H9 (cell line): Measurements from ENCODE around the gene CDH23. TPM values are rescaled to one million over a fixed set of nuclear protein-coding genes. Genes with fewer than 3 reads are reported as not detected.

Experiments used
- DNase-seq: peaks from one replicate; pipeline ENCODE4 v3.0.0-alpha.2; 2017
- H2AFZ ChIP-seq: one replicate; pipeline ENCODE4 v1.6.1; 2013; ENCODE audit warnings: mild to moderate bottlenecking, low read length, control low read depth, moderate library complexity
- H2AK5ac ChIP-seq: 2 replicates; pipeline ENCODE4 v1.6.1; 2013; ENCODE audit warnings: low read length, control low read depth, mixed read lengths; ENCODE audit not compliant: insufficient read length
- H2BK120ac ChIP-seq: one replicate; pipeline ENCODE4 v1.6.1; 2013; ENCODE audit warnings: low read depth, mild to moderate bottlenecking, low read length, control low read depth, inconsistent platforms; ENCODE audit not compliant: poor library complexity, severe bottlenecking
- H2BK12ac ChIP-seq: 2 replicates; pipeline ENCODE4 v1.6.1; 2013; ENCODE audit warnings: low read length, control low read depth, mixed read lengths, low read depth; ENCODE audit not compliant: insufficient read length
- H2BK15ac ChIP-seq: 2 replicates; pipeline ENCODE4 v1.6.1; 2013; ENCODE audit warnings: low read depth, low read length, control low read depth
- H2BK20ac ChIP-seq: one replicate; pipeline ENCODE4 v1.6.1; 2013; ENCODE audit warnings: low read depth, mild to moderate bottlenecking, low read length, control low read depth, inconsistent platforms; ENCODE audit not compliant: poor library complexity, severe bottlenecking
- H2BK5ac ChIP-seq: 2 replicates; pipeline ENCODE4 v1.6.1; 2013; ENCODE audit warnings: low read length, control low read depth, mixed read lengths; ENCODE audit not compliant: insufficient read length
- H3K14ac ChIP-seq: 2 replicates; pipeline ENCODE4 v1.6.1; 2013; ENCODE audit warnings: low read length, control low read depth; ENCODE audit not compliant: insufficient read depth
- H3K18ac ChIP-seq: 2 replicates; pipeline ENCODE4 v1.6.1; 2013; ENCODE audit warnings: low read depth, mild to moderate bottlenecking, mixed read lengths, low read length, control low read depth; ENCODE audit not compliant: insufficient read length
- H3K23ac ChIP-seq: 2 replicates; pipeline ENCODE4 v1.6.1; 2013; ENCODE audit warnings: low read length, control low read depth, mixed read lengths, low read depth; ENCODE audit not compliant: insufficient read length
- H3K23me2 ChIP-seq: 2 replicates; pipeline ENCODE4 v1.6.1; 2013; ENCODE audit warnings: low read depth, mild to moderate bottlenecking, mixed read lengths, low read length, control low read depth; ENCODE audit not compliant: insufficient read length, poor library complexity, severe bottlenecking
- H3K27ac ChIP-seq: 2 replicates; pipeline ENCODE4 v1.5.1; 2013; ENCODE audit warnings: low read length, control low read depth, mixed read lengths, low read depth; ENCODE audit not compliant: insufficient read length
- H3K27me3 ChIP-seq: 2 replicates; pipeline ENCODE4 v1.6.1; 2013; ENCODE audit warnings: low read length, control low read depth, inconsistent platforms; ENCODE audit not compliant: insufficient read depth
- H3K4ac ChIP-seq: 2 replicates; pipeline ENCODE4 v1.6.1; 2013; ENCODE audit warnings: low read depth, mild to moderate bottlenecking, control low read depth, inconsistent platforms, low read length, moderate library complexity
- H3K4me1 ChIP-seq: 2 replicates; pipeline ENCODE4 v1.6.1; 2013; ENCODE audit warnings: low read length, control low read depth, inconsistent platforms; ENCODE audit not compliant: insufficient read depth
- H3K4me2 ChIP-seq: 2 replicates; pipeline ENCODE4 v1.6.1; 2013; ENCODE audit warnings: low read length, control low read depth, mixed read lengths; ENCODE audit not compliant: insufficient read length, insufficient read depth
- H3K56ac ChIP-seq: 2 replicates; pipeline ENCODE4 v1.6.1; 2013; ENCODE audit warnings: low read depth, mild to moderate bottlenecking, mixed read lengths, low read length, control low read depth; ENCODE audit not compliant: insufficient read length
- H3K79me1 ChIP-seq: 2 replicates; pipeline ENCODE4 v1.6.1; 2013; ENCODE audit warnings: low read depth, mild to moderate bottlenecking, moderate library complexity, low read length, control low read depth, inconsistent platforms; ENCODE audit not compliant: insufficient read depth, poor library complexity, severe bottlenecking
- H3K79me2 ChIP-seq: 2 replicates; pipeline ENCODE4 v1.6.1; 2013; ENCODE audit warnings: low read length, control low read depth, inconsistent platforms; ENCODE audit not compliant: insufficient read depth
- H3K9ac ChIP-seq: 2 replicates; pipeline ENCODE4 v1.6.1; 2013; ENCODE audit warnings: low read length, control low read depth, mixed read lengths; ENCODE audit not compliant: insufficient read length; ENCODE audit errors: extremely low read depth
- H3K9me3 ChIP-seq: one replicate; pipeline ENCODE4 v1.6.1; 2013; ENCODE audit warnings: low read depth, low read length, inconsistent platforms; ENCODE audit not compliant: control insufficient read depth
- H3T11ph ChIP-seq: one replicate; pipeline ENCODE4 v1.6.1; 2013; ENCODE audit warnings: mild to moderate bottlenecking, low read length, control low read depth, inconsistent platforms
- H4K20me1 ChIP-seq: one replicate; pipeline ENCODE4 v1.6.1; 2013; ENCODE audit not compliant: control insufficient read depth, insufficient read length, insufficient read depth
- H4K5ac ChIP-seq: 2 replicates; pipeline ENCODE4 v1.6.1; 2013; ENCODE audit warnings: low read depth, mild to moderate bottlenecking, mixed read lengths, low read length, control low read depth; ENCODE audit not compliant: insufficient read length
- H4K8ac ChIP-seq: replicated peaks from 2 replicates; pipeline ENCODE4 v1.6.1; 2013; ENCODE audit warnings: low read length, control low read depth, mixed read lengths, low read depth; ENCODE audit not compliant: insufficient read length
- H4K91ac ChIP-seq: 2 replicates; pipeline ENCODE4 v1.6.1; 2013; ENCODE audit warnings: low read depth, mild to moderate bottlenecking, moderate library complexity, mixed read lengths, low read length, control low read depth; ENCODE audit not compliant: insufficient read length
- H3K27ac Mint-ChIP-seq, 3 experiments: 2 replicates in 2 of 3; 3 replicates in 1 of 3; pipeline ENCODE4 v1.8.0; 2020 to 2021; ENCODE audit warnings: mixed read lengths in 3 of 3, mild to moderate bottlenecking in 1 of 3, moderate library complexity in 1 of 3
- H3K27me3 Mint-ChIP-seq: 2 replicates; pipeline ENCODE4 v1.8.0; 2021; ENCODE audit warnings: low read depth, mild to moderate bottlenecking, moderate library complexity, mixed read lengths
- H3K36me3 Mint-ChIP-seq, 3 experiments: 2 replicates in 2 of 3; 3 replicates in 1 of 3; pipeline ENCODE4 v1.8.0; 2020 to 2021; ENCODE audit warnings: low read depth in 3 of 3, mixed read lengths in 3 of 3; ENCODE audit not compliant: insufficient read depth in 1 of 3
- H3K4me1 Mint-ChIP-seq, 2 experiments: 2 replicates each; pipeline ENCODE4 v1.8.0; 2020; ENCODE audit warnings: mixed read lengths in 2 of 2
- H3K4me3 Mint-ChIP-seq, 2 experiments: 2 replicates in 1 of 2; 3 replicates in 1 of 2; pipeline ENCODE4 v1.8.0; 2020 to 2021; ENCODE audit warnings: mild to moderate bottlenecking in 2 of 2, mixed read lengths in 2 of 2, moderate library complexity in 1 of 2
- H3K9me3 Mint-ChIP-seq, 2 experiments: 2 replicates in 1 of 2; 3 replicates in 1 of 2; pipeline ENCODE4 v1.8.0; 2020; ENCODE audit warnings: mild to moderate bottlenecking in 2 of 2, mixed read lengths in 2 of 2, moderate library complexity in 1 of 2
- CTCF ChIP-seq: fragments of 200-600 bp; sonication (generic); conservative IDR thresholded peaks from 3 replicates; pipeline ENCODE4 v1.8.0; 2021; ENCODE audit warnings: antibody characterized with exemption, mild to moderate bottlenecking
- WGBS: extraction: QIAGEN DNeasy Blood & Tissue Kit; methylation state at CpG from one replicate; pipeline ENCODE4 v1.1.7; 2013; ENCODE audit warnings: missing lambda C conversion rate, low lambda C conversion rate, mixed read lengths; ENCODE audit not compliant: insufficient read length; ENCODE audit errors: extremely low coverage; 5-methylcytosine and 5-hydroxymethylcytosine counted together
- total RNA-seq: library from RNA; stranded (reverse); gene quantifications from 2 replicates; pipeline ENCODE4 v1.2.1, GENCODE V29; 2021

Gene CDH23
- total RNA-seq, 1 experiment from 2014 or later, result 2.1 TPM

GRCh38 chr10:71852355-71852937 is 455.7 kb downstream of the CDH23 start:
- H4K91ac ChIP-seq, result peak overlapping the region; percentile 38
- no peaks in the 10 kb centered on the region for H3K9me3 ChIP-seq
- no peak overlapping the region for H2BK20ac ChIP-seq
- H3T11ph ChIP-seq, result no peak overlapping the region
- no peak overlapping the region for H3K4me3 Mint-ChIP-seq
- H3K4ac ChIP-seq, result no peak overlapping the region
- no peak overlapping the region for H2AK5ac ChIP-seq
- no peak overlapping the region for H2BK120ac ChIP-seq
- no peak overlapping the region for H4K5ac ChIP-seq
- peaks cover 0 to 13% (median 0%) of the 10 kb centered on the region in 3 experiments; a peak in 3 of 7 replicates for H3K36me3 Mint-ChIP-seq
- TF ChIP-seq CTCF, result no peak
- no peaks in the 10 kb centered on the region for H3K23me2 ChIP-seq
- H2BK15ac ChIP-seq, result 0 out of 2 replicates have a peak overlapping the region, but pooled peaks have one; percentile 20
- peaks cover 20 to 32% of the 10 kb centered on the region in 2 experiments for H3K4me1 Mint-ChIP-seq
- no peak overlapping the region for H3K9ac ChIP-seq
- H4K8ac ChIP-seq, result no peak overlapping the region
- no peaks in the 10 kb centered on the region for H3K27me3 ChIP-seq
- no peaks in the 10 kb centered on the region; a peak in 1 of 5 replicates for H3K9me3 Mint-ChIP-seq
- no peaks in the 10 kb centered on the region for H3K27me3 Mint-ChIP-seq
- H3K4me1 ChIP-seq, result peaks cover 7% of the 10 kb centered on the region; the same call in 1 of the 2 replicates
- no peak overlapping the region for H3K56ac ChIP-seq
- H3K79me1 ChIP-seq, result no peaks in the 10 kb centered on the region
- no peak overlapping the region for H3K23ac ChIP-seq
- peak overlapping the region in 1 of 3 experiments; percentile 84; a peak in 2 of 7 replicates for H3K27ac Mint-ChIP-seq
- H3K18ac ChIP-seq, result no peak overlapping the region
- H2BK5ac ChIP-seq, result no peak overlapping the region
- H3K14ac ChIP-seq, result no peak overlapping the region
- H3K4me2 ChIP-seq, result no peak overlapping the region
- H3K79me2 ChIP-seq, result peaks cover 24% of the 10 kb centered on the region
- H2BK12ac ChIP-seq, result no peak overlapping the region
- no peak overlapping the region for H3K27ac ChIP-seq
- H4K20me1 ChIP-seq, result no peaks in the 10 kb centered on the region
- no peak for DNase-seq
- no CpG with 5 or more reads among the region's 11 CpGs for WGBS
- no peak overlapping the region for H2AFZ ChIP-seq
